HG02610 (cell line): ENCODE results near the gene WDR26.
"Not testable (repeated sequence)": the region's sequence is repeated elsewhere in the genome, so short reads cannot be mapped to it uniquely, and the experiment has no call there.

Experiments used
- ATAC-seq: cut with Tn5 transposase; IDR thresholded peaks from one replicate; pipeline ENCODE4 v1.9.1; 2021; ENCODE audit warnings: mild to moderate bottlenecking, moderate library complexity; ENCODE audit not compliant: unreplicated experiment

The WDR26 gene

GRCh38 chr1:224434691-224435317, at the start of gene WDR26:
WDR26 (minus strand) TSS chr1:224434797.
- peak; percentile 90 for ATAC-seq

DNA sequence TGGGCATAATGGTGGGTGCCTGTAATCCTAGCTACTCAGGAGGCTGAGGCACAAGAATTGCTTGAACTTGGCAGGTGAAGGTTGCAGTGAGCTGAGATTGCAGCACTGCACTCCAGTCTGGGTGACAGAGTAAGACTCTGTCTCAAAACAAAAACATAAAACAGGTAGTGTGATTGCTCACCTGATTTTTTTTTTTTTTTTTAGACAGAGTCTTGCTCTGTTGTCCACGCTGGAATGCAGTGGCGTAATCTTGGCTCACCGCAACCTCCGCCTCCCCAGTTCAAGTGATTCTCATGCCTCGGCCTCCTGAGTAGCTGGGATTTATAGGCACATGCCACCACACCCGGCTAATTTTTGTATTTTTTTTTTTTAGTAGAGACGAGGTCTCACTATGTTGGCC, 48.6 kb upstream of the WDR26 start:
- ATAC-seq = not testable (repeated sequence)

GRCh38 chr1:224482619-224483018, 48.0 kb upstream of the WDR26 start:
- ATAC-seq = no peak

DNA sequence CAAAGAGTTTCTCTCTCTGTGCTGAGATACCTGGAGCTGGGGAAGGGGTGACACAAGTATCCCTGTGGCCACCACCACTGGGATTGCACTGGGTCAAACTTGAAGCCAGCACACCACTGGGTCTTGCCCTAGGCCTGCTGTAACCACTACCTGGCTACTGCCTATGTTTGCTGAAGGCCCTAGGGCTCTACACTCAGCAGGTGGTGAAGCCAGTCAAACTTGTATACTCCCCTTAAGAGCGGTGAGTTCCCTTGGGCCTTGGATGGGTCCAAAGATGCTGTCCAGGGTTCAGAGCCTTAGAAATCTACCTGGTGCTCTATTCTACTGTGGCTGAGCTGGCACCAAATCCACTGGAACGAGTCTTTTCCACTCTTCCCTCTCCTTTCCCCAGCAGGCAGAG, 47.0 kb upstream of the WDR26 start:
- no peak for ATAC-seq

DNA sequence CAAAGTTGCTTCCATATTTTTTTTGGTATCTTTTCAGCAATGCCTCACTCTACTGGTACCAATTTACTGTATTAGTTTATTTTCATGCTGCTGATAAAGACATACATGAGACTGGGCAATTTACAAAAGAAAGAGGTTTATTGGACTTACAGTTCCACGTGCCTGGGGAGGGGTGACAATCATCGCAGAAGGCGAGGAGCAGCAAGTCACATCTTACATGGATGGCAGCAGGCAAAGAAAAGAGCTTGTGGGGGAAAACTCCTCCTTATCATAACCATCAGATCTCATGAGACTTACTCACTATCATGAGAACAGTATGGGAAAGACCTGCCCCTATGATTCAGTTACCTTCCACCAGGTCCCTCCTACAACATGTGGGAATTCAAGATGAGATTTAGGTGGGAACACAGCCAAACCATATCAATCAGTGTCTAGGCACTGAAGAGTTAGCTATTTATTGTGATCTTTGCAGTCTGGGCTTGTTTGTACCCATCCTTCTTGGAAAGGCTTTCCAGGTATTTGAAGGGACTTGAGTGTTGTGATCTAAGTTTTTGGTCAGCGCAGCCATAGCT, 46.4 kb upstream of the WDR26 start:
- ATAC-seq = not testable (repeated sequence)

GRCh38 chr1:224480200-224480599, 45.6 kb upstream of the WDR26 start:
- ATAC-seq = not testable (repeated sequence)

- no peak for ATAC-seq
Measured at GRCh38 chr1:224472806-224473205, 38.2 kb upstream of the WDR26 start.

GRCh38 chr1:224466154-224466553, 31.6 kb upstream of the WDR26 start:
- no peak for ATAC-seq

DNA sequence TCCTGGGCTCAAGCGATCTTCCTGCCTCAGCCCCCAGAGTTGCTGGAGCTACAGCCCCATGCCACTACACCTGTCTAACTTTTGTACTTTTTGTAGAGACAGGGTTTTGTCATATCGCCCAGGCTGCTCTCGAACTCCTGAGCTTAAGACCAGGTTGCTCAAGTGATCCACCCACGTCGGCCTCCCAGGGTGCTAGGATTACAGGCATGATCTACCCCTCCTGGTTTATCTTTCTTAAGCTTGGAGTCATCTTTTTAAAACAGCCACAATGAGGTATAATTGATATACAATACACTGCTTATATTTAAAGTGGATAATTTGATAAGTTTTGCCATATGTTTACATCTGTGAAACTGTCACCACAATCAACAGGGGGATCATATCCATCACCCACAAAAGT, 25.4 kb upstream of the WDR26 start:
- ATAC-seq = no peak

GRCh38 chr1:224458996-224459395, 24.4 kb upstream of the WDR26 start:
- no peak for ATAC-seq

DNA sequence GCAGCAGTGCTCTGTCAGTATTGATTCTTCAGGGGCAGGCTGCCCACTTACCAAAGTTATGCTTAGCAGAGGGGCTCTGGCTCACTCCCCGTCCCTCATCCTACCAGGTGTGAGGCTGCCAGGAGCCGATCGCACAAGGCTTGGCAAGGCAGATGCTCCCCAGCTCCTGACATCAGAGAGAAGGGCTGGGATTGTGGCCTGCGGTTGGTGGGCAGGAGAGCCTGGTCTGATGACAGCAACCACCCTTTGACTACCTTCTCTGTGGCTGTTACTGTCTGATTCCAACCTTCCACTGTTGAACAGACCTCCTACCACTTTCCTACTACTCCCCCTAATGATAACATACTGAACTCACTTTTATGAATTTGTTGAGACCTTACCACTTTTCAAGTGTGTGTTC, 23.7 kb upstream of the WDR26 start:
- no peak for ATAC-seq

DNA sequence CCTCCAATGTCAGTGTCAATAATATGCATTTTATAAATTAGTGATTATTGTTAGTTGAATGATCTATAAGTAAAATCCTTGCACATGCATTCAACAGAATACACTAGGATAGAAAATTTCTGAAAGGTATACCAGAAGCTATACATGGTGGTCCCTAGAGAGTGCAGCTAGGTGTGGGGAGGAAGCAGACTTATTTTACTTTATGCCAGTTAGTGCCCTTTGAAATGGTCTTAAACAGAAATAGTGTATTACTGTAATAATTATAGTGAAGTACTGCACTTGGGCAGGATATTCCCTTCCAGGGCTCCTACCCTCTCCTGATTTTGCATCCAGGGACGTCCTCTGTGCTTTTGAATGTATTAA, 23.2 kb upstream of the WDR26 start:
- no peak for ATAC-seq

DNA sequence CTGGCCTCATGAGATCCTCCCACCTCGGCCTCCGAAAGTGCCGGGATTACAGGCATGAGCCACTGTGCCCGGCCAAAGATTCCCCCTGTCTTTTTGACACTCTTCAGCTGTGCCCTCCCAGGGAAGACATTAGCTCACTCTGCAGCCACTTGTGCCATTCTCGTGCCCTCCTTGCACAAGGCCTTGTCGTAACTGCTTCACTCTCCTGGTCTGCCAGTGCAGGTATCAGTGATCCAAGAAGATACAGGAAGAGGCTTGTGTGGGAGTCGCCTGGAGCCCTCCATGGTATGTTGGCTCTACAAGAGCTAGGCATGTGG, 22.0 kb upstream of the WDR26 start:
- ATAC-seq = no peak

- no peak for ATAC-seq
Measured at GRCh38 chr1:224454402-224455055, 19.9 kb upstream of the WDR26 start.

GRCh38 chr1:224450561-224451350, 16.2 kb upstream of the WDR26 start:
- ATAC-seq = no peak

- ATAC-seq = no peak
Measured at GRCh38 chr1:224450159-224450558, 15.6 kb upstream of the WDR26 start.

DNA sequence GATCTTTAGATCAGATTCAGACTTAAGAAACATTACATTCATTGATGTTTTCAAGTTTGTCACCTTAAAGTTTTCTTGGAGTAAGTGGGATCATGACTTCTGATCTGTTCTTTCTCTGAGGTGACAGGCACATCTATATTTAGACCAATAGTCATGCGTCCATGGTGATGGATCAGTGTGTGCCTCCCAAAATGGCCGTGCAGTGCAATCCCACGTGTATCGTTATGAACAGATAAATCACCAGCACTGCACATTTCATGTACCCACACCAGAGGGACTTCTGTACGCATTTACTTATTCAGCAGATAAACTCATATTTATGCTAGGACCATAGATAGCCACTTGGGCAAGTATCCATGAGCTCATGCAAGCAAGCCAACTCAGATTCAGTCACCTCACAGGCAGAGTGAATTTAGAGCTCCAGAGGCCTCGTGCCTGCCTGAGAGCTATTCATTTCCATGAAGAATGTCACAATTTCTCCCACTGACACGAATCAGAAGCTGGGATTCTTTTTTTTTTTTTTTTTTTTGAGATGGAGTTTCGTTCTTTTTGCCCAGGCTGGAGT, 13.9 kb upstream of the WDR26 start:
- ATAC-seq = no peak

DNA sequence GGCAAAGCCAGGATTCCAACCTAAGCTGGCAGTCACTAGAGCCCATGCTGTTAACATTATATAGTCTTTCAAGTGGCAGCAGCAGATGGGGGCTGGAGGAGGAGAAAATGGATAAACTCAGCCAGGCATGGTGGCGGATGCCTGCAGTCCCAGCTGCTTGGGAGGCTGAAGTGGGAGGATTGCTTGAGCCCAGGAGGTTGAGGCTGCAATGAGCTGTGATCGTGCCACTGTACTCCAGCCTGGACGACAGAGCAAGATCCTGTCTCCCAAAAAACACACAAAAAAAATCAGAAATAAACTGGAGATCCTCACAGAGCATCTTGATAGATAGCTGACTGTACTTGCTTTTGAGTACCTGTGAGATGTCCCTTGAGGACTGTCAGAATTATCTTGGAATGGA, 13.4 kb upstream of the WDR26 start:
- ATAC-seq = no peak

GRCh38 chr1:224447251-224447650, 12.7 kb upstream of the WDR26 start:
- no peak for ATAC-seq

DNA sequence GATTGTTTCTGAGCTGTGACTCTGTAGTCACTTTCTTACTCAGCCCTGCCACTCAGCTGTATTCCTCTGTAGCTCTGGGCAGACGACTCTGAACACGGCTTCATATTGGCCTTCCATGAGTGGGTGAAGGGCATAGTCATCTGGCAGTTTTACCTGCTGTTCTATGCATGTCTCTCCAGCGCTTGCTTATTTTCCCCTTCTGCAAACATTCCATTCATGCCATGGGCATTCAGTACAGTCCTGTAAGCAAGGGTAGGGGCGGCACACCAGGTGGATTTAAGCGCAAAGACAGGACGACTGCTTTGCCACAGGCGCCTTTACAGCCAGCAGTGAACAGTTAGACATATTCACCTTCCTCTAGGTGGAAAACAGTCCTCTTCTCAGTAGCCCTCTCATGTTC, 4.4 kb upstream of the WDR26 start:
- no peak for ATAC-seq

DNA sequence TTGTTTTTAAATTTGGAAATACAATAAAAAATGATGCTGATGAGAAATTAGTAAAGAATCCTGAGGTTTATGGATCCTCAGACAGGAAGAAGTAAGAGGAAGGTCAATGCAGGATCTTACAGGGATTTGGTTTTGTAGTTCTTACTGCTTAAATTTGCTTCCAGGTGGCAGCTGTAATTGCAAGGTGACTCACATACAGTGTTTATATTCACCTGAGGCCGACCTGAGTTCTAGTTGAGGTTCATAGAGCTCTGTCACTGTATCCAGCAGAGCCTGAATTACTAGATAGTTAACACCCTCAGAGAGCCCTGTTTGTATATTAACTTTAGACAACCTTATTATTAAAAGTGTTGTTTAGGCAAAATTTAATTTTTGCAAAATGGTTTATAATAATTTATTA, 1.4 kb upstream of the WDR26 start:
- no peak for ATAC-seq

DNA sequence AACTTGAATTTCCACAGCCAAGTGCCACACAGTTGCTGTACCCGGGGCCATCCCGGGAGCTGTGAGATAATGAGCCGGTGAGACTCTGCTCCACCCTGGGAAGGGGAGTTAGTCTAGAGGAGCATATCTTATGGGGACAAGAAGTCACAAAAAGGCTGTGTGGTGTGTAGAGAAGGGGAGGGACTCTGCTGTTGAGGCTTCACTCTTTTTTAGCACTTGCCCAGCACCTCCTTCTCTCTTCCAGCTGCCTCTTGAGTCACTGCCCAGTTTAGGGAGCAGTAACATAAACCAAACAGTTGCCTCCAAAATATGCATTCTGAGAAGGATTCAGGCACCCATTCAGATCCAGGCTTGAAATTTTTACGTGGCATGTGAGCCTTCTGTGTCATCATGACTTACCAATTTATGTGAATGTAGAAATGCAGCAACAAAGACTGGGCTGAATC, 744 bp upstream of the WDR26 start:
- ATAC-seq = peak; percentile 13
